GM23338 (cell line): ENCODE measurements around the gene SMAD1. TPM values are rescaled to one million over a fixed set of nuclear protein-coding genes. Genes with fewer than 3 reads are reported as not detected.
"Not testable (repeated sequence)": the region's sequence is repeated elsewhere in the genome, so short reads cannot be mapped to it uniquely, and the experiment has no call there.

Experiments
- ATAC-seq: fragments of 200-7000 bp; cut with Tn5 transposase; 3 replicates; pipeline ENCODE4 v1.9.1; 2020
- DNase-seq: peaks from one replicate; pipeline ENCODE4 v3.0.0-alpha.2; 2015; ENCODE audit warnings: low spot score
- H2AFZ ChIP-seq: fragments of 200-600 bp; sonication (generic); 2 replicates; pipeline ENCODE4 v1.8.0; 2016; ENCODE audit warnings: antibody characterized with exemption, mild to moderate bottlenecking, moderate library complexity
- H3F3A ChIP-seq: fragments of 200-600 bp; sonication (generic); replicated peaks from 2 replicates; pipeline ENCODE4 v1.8.0; 2017; ENCODE audit warnings: antibody characterized with exemption, mixed run types, low read depth
- H3K27ac ChIP-seq: fragments of 200-600 bp; sonication (generic); 2 replicates; pipeline ENCODE4 v1.6.1; 2016; ENCODE audit warnings: low read depth
- H3K27me3 ChIP-seq: fragments of 200-600 bp; sonication (generic); 2 replicates; pipeline ENCODE4 v1.8.0; 2016; ENCODE audit warnings: mild to moderate bottlenecking, mixed run types, moderate library complexity; ENCODE audit not compliant: insufficient read depth
- H3K36me3 ChIP-seq: fragments of 200-600 bp; sonication (generic); 2 replicates; pipeline ENCODE4 v1.8.0; 2016; ENCODE audit warnings: mild to moderate bottlenecking; ENCODE audit not compliant: insufficient read depth
- H3K4me1 ChIP-seq: fragments of 200-600 bp; sonication (generic); 2 replicates; pipeline ENCODE4 v1.8.0; 2016; ENCODE audit warnings: mild to moderate bottlenecking, moderate library complexity; ENCODE audit not compliant: insufficient read depth
- H3K4me2 ChIP-seq: fragments of 200-600 bp; sonication (generic); 2 replicates; pipeline ENCODE4 v1.7.1; 2017; ENCODE audit warnings: mixed run types
- H3K4me3 ChIP-seq: fragments of 200-600 bp; sonication (generic); 2 replicates; pipeline ENCODE4 v1.6.1; 2016; ENCODE audit warnings: mixed run types
- H3K79me2 ChIP-seq: fragments of 200-600 bp; sonication (generic); replicated peaks from 2 replicates; pipeline ENCODE4 v1.8.0; 2017; ENCODE audit warnings: mild to moderate bottlenecking; ENCODE audit not compliant: insufficient read depth
- H3K9me2 ChIP-seq: fragments of 200-600 bp; sonication (generic); 2 replicates; pipeline ENCODE4 v1.8.0; 2017; ENCODE audit not compliant: insufficient read depth
- H4K20me1 ChIP-seq: fragments of 200-600 bp; sonication (generic); replicated peaks from 2 replicates; pipeline ENCODE4 v1.8.0; 2017; ENCODE audit warnings: mild to moderate bottlenecking; ENCODE audit not compliant: insufficient read depth
- H3K27ac Mint-ChIP-seq: 2 replicates; pipeline ENCODE4 v1.8.0; 2020; ENCODE audit warnings: inconsistent platforms, mild to moderate bottlenecking, moderate library complexity, mixed read lengths
- H3K27me3 Mint-ChIP-seq: 3 replicates; pipeline ENCODE4 v1.8.0; 2022; ENCODE audit warnings: low read depth, mild to moderate bottlenecking, moderate library complexity, mixed read lengths, inconsistent platforms; ENCODE audit not compliant: insufficient read depth, poor library complexity
- H3K36me3 Mint-ChIP-seq: 3 replicates; pipeline ENCODE4 v1.8.0; 2021; ENCODE audit warnings: low read depth, mild to moderate bottlenecking, inconsistent platforms, moderate library complexity, mixed read lengths
- H3K4me1 Mint-ChIP-seq: 3 replicates; pipeline ENCODE4 v1.8.0; 2020; ENCODE audit warnings: mild to moderate bottlenecking, inconsistent platforms, mixed read lengths
- H3K4me3 Mint-ChIP-seq: 3 replicates; pipeline ENCODE4 v1.8.0; 2021; ENCODE audit warnings: moderate library complexity, mild to moderate bottlenecking, inconsistent platforms, mixed read lengths
- H3K9me3 Mint-ChIP-seq: 3 replicates; pipeline ENCODE4 v1.8.0; 2020; ENCODE audit warnings: moderate library complexity, mild to moderate bottlenecking, inconsistent platforms, mixed read lengths
- CREB1 ChIP-seq: fragments of 250-450 bp; sonication (Bioruptor Pico); IDR thresholded peaks from 2 replicates; pipeline ENCODE4 v1.5.0; 2020; ENCODE audit warnings: low read depth, mild to moderate bottlenecking, moderate library complexity
- EZH2 ChIP-seq: fragments of 200-600 bp; sonication (generic); IDR thresholded peaks from one replicate; pipeline ENCODE4 v1.8.0; 2017; ENCODE audit warnings: antibody characterized with exemption, mild to moderate bottlenecking, low read depth; ENCODE audit not compliant: unreplicated experiment
- EZH2phosphoT487 ChIP-seq: fragments of 200-600 bp; sonication (generic); IDR thresholded peaks from one replicate; pipeline ENCODE4 v1.8.1; 2018; ENCODE audit warnings: antibody characterized with exemption; ENCODE audit not compliant: unreplicated experiment
- REST ChIP-seq: IDR thresholded peaks from one replicate; pipeline ENCODE4 v1.6.1; 2018; ENCODE audit warnings: antibody characterized with exemption; ENCODE audit not compliant: unreplicated experiment
- polyA plus RNA-seq: library from polyadenylated mRNA; unstranded; fragments of >200 nt; fragmentation: Nextera tagmentation; extraction: Ambion mirVana; gene quantifications from 2 replicates; pipeline ENCODE4 v1.2.1, GENCODE V29; 2016
- total RNA-seq: library from RNA; depleted of rRNA; stranded (reverse); fragments of >200 nt; shearing (Covaris generic); gene quantifications from 2 replicates; pipeline ENCODE4 v1.2.3, GENCODE V29; 2014

SMAD1 gene
- total and polyA plus RNA-seq, 2 experiments from 2014 or later, result 19.8 to 33.6 TPM

DNA sequence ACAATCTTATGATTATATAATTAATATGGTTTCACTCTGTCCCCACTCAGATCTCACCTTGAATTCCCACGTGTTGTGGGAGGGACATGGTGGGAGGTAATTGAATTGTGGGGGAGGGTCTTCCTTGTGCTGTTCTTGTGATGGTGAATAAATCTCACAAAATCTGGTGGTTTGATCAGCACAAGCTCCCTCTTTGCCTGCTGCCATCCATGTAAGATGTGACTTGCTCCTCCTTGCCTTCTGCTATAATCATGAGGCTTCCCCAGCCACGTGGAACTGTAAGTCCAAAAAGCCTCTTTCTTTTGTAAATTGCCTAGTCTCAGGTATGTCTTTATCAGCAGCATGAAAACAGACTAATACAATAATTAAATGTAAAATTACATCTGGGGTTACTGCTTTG is 107.7 kb downstream of the SMAD1 start:
- H3K36me3 ChIP-seq, H3K4me3 Mint-ChIP-seq: not testable (repeated sequence)

DNA sequence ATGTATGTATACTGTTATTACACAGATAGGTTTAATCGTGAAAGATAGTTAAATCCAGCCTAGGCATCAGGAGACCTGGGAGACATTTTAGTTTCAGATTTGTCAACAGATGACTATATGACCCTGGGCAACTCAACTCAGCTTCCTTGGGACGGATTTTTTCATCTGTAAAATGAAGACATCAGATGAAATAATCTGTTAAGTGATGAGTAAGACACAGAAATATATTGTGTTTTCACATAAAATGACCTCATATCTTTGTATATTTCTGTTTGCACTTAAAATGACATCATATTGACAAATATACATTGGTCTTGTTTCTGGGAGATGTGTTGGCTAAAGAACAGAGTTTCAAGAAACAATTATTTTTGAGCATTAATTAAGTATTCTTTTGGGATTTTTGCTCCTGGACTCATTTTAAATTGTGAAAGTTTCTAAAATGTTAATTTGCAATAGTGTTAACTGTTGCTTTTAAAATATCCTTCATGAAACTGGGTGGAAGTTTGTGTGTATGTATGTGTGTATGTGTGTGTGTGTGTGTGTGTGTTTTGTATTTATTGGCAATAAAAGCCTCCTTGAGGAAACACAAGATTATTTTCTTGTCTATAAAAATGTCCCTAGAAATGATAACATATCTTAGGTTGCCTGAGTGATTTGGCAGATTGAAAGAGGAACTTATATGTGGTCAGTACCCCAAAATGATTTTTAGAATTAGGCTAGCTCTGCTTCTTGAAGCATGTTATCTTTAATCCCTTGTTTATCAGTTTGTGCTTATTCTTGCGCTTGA is 108.5 kb downstream of the SMAD1 start:
- ATAC-seq (no peak), DNase-seq (no peak)
- Histone ChIP-seq H3K27ac (no peak overlapping the region), H3K36me3 (no peaks in the 10 kb centered on the region), H2AFZ (no peak overlapping the region), H3K27me3 (no peaks in the 10 kb centered on the region), H3F3A (no peaks in the 10 kb centered on the region), H3K4me1 (no peaks in the 10 kb centered on the region), H3K9me2 (peaks cover 8% of the 10 kb centered on the region; the same call in 1 of the 2 replicates), H3K79me2 (no peaks in the 10 kb centered on the region), H3K4me3 (no peak overlapping the region), H3K4me2 (no peak overlapping the region), H4K20me1 (no peaks in the 10 kb centered on the region)
- Mint-ChIP-seq H3K36me3 (peaks cover 4% of the 10 kb centered on the region; the same call in 1 of the 3 replicates), H3K9me3 (peaks cover 8% of the 10 kb centered on the region; the same call in 2 of the 3 replicates), H3K27ac (no peak overlapping the region), H3K27me3 (no peaks in the 10 kb centered on the region), H3K4me3 (no peak overlapping the region), H3K4me1 (peaks cover 8% of the 10 kb centered on the region; the same call in 2 of the 3 replicates)
- TF ChIP-seq CREB1 (CRISPR knock-in tag), result no peak
- no peak for TF ChIP-seq EZH2
- no peak for TF ChIP-seq EZH2phosphoT487

More for the DNA sequence above, 107.7 kb downstream of the SMAD1 start:
- not testable (repeated sequence) for H2AFZ ChIP-seq, H3K27me3 Mint-ChIP-seq, H3K27ac ChIP-seq, DNase-seq, H3K27me3 ChIP-seq, ATAC-seq, H4K20me1 ChIP-seq, H3K4me2 ChIP-seq, H3K4me1 Mint-ChIP-seq, H3K4me1 ChIP-seq, H3K27ac Mint-ChIP-seq, H3F3A ChIP-seq, H3K36me3 Mint-ChIP-seq, H3K9me2 ChIP-seq, H3K79me2 ChIP-seq, H3K4me3 ChIP-seq, H3K9me3 Mint-ChIP-seq

DNA sequence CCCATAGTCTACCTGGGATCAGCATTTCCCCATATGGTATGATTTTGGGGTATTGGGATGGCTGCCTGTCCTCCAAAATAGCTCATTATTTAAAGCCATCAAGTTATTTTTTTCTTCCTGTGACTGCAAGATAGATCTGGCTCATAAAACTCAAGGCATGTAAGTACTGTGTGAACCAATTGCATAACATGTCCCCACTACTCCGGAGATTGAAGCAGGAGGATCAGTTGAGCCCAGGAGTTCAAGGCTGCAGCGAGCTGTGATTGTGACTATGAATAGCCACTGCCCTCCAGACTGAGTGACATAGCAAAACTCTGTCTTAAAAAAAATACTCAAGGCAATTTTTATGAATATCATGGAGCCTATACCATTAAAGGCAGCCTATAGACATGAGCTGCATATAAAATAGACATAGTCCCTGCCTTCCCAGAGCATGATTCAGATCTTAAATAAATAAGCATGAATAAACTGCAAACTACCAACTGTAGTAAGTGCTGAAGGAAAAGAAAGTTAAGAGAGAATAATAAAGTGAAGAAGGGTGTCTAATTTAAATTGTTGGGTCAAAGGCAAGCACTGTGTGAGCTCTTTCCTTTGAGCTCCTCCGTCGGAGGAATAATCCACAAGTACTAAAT is 120.6 kb downstream of the SMAD1 start:
- Mint-ChIP-seq H3K36me3 (peaks cover 2% of the 10 kb centered on the region), H3K27ac (no peak overlapping the region), H3K4me3 (no peak overlapping the region), H3K4me1 (no peaks in the 10 kb centered on the region), H3K9me3 (peaks cover 10% of the 10 kb centered on the region), H3K27me3 (no peaks in the 10 kb centered on the region)
- Histone ChIP-seq H3K9me2 (0 out of 2 replicates have a peak, but pooled peaks cover 5% of the 10 kb centered on the region), H3K27ac (no peak overlapping the region), H3K4me3 (no peak overlapping the region), H4K20me1 (no peaks in the 10 kb centered on the region), H3F3A (no peaks in the 10 kb centered on the region), H3K27me3 (no peaks in the 10 kb centered on the region), H3K79me2 (no peaks in the 10 kb centered on the region), H3K4me1 (no peaks in the 10 kb centered on the region), H2AFZ (peak overlapping the region; percentile 25), H3K36me3 (no peaks in the 10 kb centered on the region), H3K4me2 (no peak overlapping the region)
- ATAC-seq (no peak), DNase-seq (no peak)
- no peak for TF ChIP-seq REST
